Fibroblast of lung (primary cell): ENCODE measurements around the gene STXBP5. TPM values are rescaled to one million over a fixed set of nuclear protein-coding genes. Genes with fewer than 3 reads are reported as not detected.

Experiments
- DNase-seq, 2 donors: peaks; one replicate each; pipeline versions ENCODE4 v3.0.0 to v3.0.0-alpha.2; 2010; ENCODE audit warnings: low read depth in 2 of 2
- H2AFZ ChIP-seq: 2 replicates; pipeline ENCODE4 v1.5.1; 2012; ENCODE audit warnings: low read length, control low read depth, inconsistent platforms
- H3K27ac ChIP-seq: 2 replicates; pipeline ENCODE4 v1.5.1; 2011; ENCODE audit warnings: low read length, control low read depth; ENCODE audit not compliant: insufficient read depth
- H3K27me3 ChIP-seq: 2 replicates; pipeline ENCODE4 v1.5.1; 2011; ENCODE audit warnings: mild to moderate bottlenecking, low read length; ENCODE audit not compliant: control insufficient read depth, insufficient read depth
- H3K36me3 ChIP-seq: 2 replicates; pipeline ENCODE4 v1.5.1; 2011; ENCODE audit warnings: low read length; ENCODE audit not compliant: control insufficient read depth, insufficient read depth
- H3K4me1 ChIP-seq: 2 replicates; pipeline ENCODE4 v1.5.1; 2011; ENCODE audit warnings: low read length; ENCODE audit not compliant: control insufficient read depth, insufficient read depth; ENCODE audit errors: extremely low read depth
- H3K4me2 ChIP-seq: 2 replicates; pipeline ENCODE4 v1.5.1; 2011; ENCODE audit warnings: low read length, control low read depth; ENCODE audit not compliant: insufficient read depth; ENCODE audit errors: extremely low read depth
- H3K4me3 ChIP-seq, 4 experiments: fragments of 200-600 bp in 1 of 4; sonication (generic) in 1 of 4; replicated peaks in 1 of 4; 2 replicates each; pipeline ENCODE4 v1.5.1; 2011 to 2016; ENCODE audit warnings: low read length in 4 of 4, low read depth in 3 of 4, mild to moderate bottlenecking in 3 of 4, control low read depth in 2 of 4, inconsistent platforms in 1 of 4, mixed read lengths in 1 of 4; ENCODE audit not compliant: insufficient read depth in 1 of 4; ENCODE audit errors: control extremely low read depth in 1 of 4
- H3K79me2 ChIP-seq: 2 replicates; pipeline ENCODE4 v1.5.1; 2012; ENCODE audit warnings: mild to moderate bottlenecking, low read length, inconsistent platforms; ENCODE audit not compliant: control insufficient read depth, insufficient read depth
- H3K9ac ChIP-seq: 2 replicates; pipeline ENCODE4 v1.5.1; 2011; ENCODE audit warnings: mild to moderate bottlenecking, low read length, control low read depth; ENCODE audit not compliant: insufficient read depth
- H3K9me3 ChIP-seq: 2 replicates; pipeline ENCODE4 v1.5.1; 2012; ENCODE audit warnings: low read depth, low read length; ENCODE audit not compliant: control insufficient read depth, insufficient read depth
- H4K20me1 ChIP-seq: 2 replicates; pipeline ENCODE4 v1.5.1; 2011; ENCODE audit warnings: low read length; ENCODE audit not compliant: control insufficient read depth, insufficient read depth; ENCODE audit errors: extremely low read depth
- EZH2 ChIP-seq: IDR thresholded peaks from 2 replicates; pipeline ENCODE4 v1.5.1; 2012; ENCODE audit warnings: low read length, control low read depth, mild to moderate bottlenecking; ENCODE audit errors: missing control alignments
- polyA plus RNA-seq, 2 donors: library from polyadenylated mRNA; depleted of rRNA in 1 of 2; stranded (reverse) in 1 of 2; unstranded in 1 of 2; fragments of >200 nt; gene quantifications; 2 replicates each; pipeline ENCODE4 v1.2.1, GENCODE V29; 2011 to 2012; ENCODE audit warnings: missing spikeins in 1 of 2
- total RNA-seq: library from RNA; depleted of rRNA; stranded (reverse); fragments of >200 nt; gene quantifications from 2 replicates; pipeline ENCODE4 v1.2.1, GENCODE V29; 2014
- TF ChIP-seq, protein P1 (sequence below), 2 donors: IDR thresholded peaks in 1 of 2; conservative IDR thresholded peaks in 1 of 2; 1 replicate in 1 of 2; 2 replicates in 1 of 2; pipeline ENCODE4 v1.5.1; 2011 to 2012; ENCODE audit warnings: low read length in 2 of 2, control low read depth in 1 of 2, inconsistent platforms in 1 of 2, low read depth in 1 of 2, mild to moderate bottlenecking in 1 of 2

Gene STXBP5
- total and polyA plus RNA-seq, 2 donors (not counting 1 experiment from before 2014, with no cell fraction given): 27.6 to 90.7 TPM

DNA sequence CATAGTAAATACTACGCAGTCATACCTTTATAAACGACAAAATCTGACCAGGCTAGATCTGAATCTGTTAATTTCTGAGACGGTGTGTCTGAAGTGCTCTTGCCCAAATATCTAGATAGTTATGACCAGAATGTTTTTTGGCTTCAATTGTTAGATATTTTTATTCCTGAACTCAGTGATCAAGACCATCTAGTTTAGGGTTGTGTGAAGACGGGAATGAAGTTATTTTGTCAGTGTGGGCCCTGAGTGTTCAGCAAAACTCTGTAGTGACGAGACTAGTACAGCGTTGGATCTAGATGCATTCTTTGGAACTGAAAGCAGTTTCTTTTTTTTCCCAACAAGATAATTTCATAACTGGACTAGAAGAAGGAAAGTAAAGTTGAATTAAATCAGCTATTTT is 3.1 kb downstream of the STXBP5 start:
- no peaks in the 10 kb centered on the region for H3K9me3 ChIP-seq
- H3K79me2 ChIP-seq: peaks cover 68% of the 10 kb centered on the region
- TF ChIP-seq, protein P1, sequence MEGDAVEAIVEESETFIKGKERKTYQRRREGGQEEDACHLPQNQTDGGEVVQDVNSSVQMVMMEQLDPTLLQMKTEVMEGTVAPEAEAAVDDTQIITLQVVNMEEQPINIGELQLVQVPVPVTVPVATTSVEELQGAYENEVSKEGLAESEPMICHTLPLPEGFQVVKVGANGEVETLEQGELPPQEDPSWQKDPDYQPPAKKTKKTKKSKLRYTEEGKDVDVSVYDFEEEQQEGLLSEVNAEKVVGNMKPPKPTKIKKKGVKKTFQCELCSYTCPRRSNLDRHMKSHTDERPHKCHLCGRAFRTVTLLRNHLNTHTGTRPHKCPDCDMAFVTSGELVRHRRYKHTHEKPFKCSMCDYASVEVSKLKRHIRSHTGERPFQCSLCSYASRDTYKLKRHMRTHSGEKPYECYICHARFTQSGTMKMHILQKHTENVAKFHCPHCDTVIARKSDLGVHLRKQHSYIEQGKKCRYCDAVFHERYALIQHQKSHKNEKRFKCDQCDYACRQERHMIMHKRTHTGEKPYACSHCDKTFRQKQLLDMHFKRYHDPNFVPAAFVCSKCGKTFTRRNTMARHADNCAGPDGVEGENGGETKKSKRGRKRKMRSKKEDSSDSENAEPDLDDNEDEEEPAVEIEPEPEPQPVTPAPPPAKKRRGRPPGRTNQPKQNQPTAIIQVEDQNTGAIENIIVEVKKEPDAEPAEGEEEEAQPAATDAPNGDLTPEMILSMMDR (conservative IDR thresholded peaks at IDR 0.05 in 1 of 2, IDR thresholded peaks at IDR 0.05 in 1 of 2; ENCODE audit: low read depth in 1 of 2, low read length in 2 of 2): no peak
- TF ChIP-seq EZH2: no peak
- H3K4me2 ChIP-seq: peak overlapping the region; percentile 55
- no peaks in the 10 kb centered on the region for H4K20me1 ChIP-seq
- H3K4me1 ChIP-seq: no peaks in the 10 kb centered on the region
- no peak overlapping the region for H3K27ac ChIP-seq
- no peak overlapping the region for H3K9ac ChIP-seq
- no peaks in the 10 kb centered on the region for H3K36me3 ChIP-seq
- peak in 1 of 2 donors; percentile 38 for DNase-seq
- peak overlapping the region; percentile 17 to 96 (median 88) for H3K4me3 ChIP-seq
- H2AFZ ChIP-seq: no peak overlapping the region
- no peaks in the 10 kb centered on the region for H3K27me3 ChIP-seq

DNA sequence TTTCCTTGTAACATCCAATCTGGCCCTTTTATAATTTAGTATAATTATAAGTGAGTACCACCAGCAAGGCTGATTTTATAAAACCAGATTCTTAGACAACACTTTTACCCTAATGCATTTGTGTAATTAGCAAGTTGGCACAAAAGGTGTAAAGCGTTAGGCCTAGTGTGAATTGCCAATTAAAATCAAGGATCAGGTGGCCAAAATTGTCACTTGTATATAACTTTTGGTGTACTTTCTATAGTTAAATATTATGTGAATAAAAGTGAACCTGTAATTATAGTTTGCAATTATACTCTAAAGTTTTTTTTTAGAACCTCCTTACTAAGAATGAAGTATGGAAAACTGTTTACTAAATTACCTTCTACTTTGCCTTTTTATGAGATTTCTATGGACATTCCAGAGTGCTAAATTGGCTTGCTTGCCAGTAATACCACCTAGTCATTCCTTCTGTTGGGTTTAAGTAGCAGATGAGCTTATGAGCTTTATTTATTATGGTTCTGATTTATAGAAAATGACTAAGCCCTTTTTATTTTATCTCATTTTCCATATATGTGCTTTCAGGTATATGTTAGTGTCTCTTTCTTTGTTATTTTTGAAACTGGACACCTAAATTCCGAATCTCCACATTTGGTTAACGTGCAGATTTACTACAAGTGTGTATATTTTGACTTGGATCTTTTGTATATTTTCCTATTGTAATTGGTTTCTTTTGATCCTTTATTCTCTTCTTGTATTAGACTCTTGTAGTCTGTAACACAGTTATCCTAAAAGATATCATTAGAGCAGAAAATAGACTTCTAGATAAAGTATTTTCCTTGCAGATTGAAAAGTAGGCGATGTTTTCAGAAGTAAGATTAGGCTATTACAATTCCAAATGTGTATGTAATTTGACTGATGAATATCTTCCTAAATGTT is 3.9 kb downstream of the STXBP5 start:
- no peak for TF ChIP-seq EZH2
- Histone ChIP-seq H3K27ac (no peak overlapping the region), H4K20me1 (no peaks in the 10 kb centered on the region), H3K4me3 (peak overlapping the region in 2 of 4 experiments; percentile 85 to 92), H3K36me3 (no peaks in the 10 kb centered on the region), H2AFZ (no peak overlapping the region), H3K9me3 (no peaks in the 10 kb centered on the region), H3K4me1 (no peaks in the 10 kb centered on the region), H3K79me2 (peaks cover 71% of the 10 kb centered on the region), H3K4me2 (peak overlapping the region; percentile 29), H3K27me3 (no peaks in the 10 kb centered on the region), H3K9ac (no peak overlapping the region)
- no peak for DNase-seq

DNA sequence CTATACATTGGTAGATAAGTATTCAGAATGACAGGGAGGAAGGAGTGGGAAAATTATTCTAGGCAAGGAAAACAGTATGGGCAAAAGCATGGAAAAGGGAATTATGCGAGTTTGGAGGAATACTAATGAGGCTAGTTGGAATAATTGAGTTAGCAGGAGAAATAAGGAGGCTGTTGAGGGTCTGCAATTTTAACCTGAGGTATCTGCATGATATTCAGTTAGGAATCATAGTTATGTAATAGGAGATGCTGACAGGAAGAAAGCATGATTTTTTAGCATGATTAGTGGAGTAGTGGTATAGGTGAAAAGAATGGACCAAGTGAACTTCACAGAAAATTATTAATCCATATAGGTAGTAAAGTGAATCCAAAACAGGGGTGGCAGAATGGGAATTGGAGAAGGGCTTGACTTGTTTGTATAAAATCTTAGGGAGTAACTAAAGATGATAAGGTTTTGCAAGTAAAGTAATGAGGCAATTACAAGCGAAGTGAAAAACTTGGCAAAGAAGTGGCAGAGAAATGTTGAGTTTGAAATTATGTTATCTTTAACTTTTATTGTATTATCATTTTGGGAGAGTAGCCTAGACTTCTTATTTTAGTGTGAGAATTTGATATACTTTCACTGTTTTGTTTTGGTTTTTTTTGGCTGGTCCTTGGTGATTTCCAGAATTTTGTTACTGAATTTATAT is 5.7 kb downstream of the STXBP5 start:
- Histone ChIP-seq H3K4me3 (no peak overlapping the region), H3K79me2 (peaks cover 68% of the 10 kb centered on the region), H3K4me2 (no peak overlapping the region), H3K4me1 (no peaks in the 10 kb centered on the region), H3K9ac (no peak overlapping the region), H4K20me1 (no peaks in the 10 kb centered on the region), H2AFZ (no peak overlapping the region), H3K27ac (no peak overlapping the region), H3K9me3 (no peaks in the 10 kb centered on the region), H3K36me3 (no peaks in the 10 kb centered on the region), H3K27me3 (no peaks in the 10 kb centered on the region)
- DNase-seq: no peak
- no peak for TF ChIP-seq EZH2
- TF ChIP-seq, protein P1 (conservative IDR thresholded peaks at IDR 0.05 in 1 of 2, IDR thresholded peaks at IDR 0.05 in 1 of 2; ENCODE audit: low read depth in 1 of 2, low read length in 2 of 2): no peak
